GM21825 (cell line): ENCODE measurements around the gene RLN3.

Source experiments
- ATAC-seq: cut with Tn5 transposase; IDR thresholded peaks from one replicate; pipeline ENCODE4 v1.9.1; 2021; ENCODE audit warnings: mild to moderate bottlenecking, moderate library complexity; ENCODE audit not compliant: unreplicated experiment

The RLN3 gene

DNA sequence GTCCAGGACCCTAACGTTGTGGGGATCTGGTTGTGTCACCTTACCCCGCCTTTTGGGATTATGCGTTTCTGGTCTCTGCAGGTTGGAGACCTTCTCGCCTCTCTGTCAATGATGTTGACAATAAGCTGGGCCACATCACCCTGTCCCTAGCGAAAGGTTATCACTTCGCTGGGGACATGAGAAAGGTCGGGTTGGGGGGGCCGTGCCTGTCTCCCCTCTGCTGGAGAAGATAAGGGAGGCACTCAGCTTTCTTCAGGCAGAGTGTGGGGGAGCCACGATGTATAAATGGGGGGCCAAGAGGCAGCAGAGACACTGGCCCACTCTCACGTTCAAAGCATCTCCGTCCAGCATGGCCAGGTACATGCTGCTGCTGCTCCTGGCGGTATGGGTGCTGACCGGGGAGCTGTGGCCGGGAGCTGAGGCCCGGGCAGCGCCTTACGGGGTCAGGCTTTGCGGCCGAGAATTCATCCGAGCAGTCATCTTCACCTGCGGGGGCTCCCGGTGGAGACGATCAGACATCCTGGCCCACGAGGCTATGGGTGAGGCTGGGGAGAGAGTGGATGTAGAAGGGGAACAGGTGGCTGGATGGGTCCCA, at the start of gene RLN3:
RLN3 (plus strand) TSS at position 293 of the 595 bp plus-strand sequence; CDS start at position 350, 57 bp downstream.
- no peak for ATAC-seq

- no peak for ATAC-seq
Observed at GRCh38 chr19:13978351-13979243, 49.4 kb upstream of the RLN3 start.

- no peak for ATAC-seq
Observed at GRCh38 chr19:13979244-13979615, 48.7 kb upstream of the RLN3 start.

GRCh38 chr19:13979686-13980085, 48.3 kb upstream of the RLN3 start:
- ATAC-seq, result no peak

DNA sequence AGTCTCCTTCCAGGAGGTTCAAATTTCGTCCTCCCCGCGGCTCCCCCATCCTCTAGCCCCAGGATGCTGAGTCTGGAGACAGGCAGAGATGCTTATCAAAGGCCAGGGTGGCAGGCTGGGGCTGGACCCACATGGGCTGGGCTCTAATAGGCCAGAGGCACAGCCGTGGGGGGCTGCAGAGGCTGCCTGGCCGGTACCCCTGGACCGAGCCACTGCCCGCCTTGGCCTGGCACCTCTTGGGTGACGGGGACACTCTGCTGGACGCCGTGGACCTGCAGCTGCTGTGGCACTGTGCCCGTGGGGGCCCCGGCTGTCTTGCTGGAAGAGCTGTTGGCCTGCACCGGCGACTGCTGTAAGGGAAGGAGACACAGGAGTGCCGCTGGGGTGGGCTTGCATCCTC, 47.6 kb upstream of the RLN3 start:
- no peak for ATAC-seq

DNA sequence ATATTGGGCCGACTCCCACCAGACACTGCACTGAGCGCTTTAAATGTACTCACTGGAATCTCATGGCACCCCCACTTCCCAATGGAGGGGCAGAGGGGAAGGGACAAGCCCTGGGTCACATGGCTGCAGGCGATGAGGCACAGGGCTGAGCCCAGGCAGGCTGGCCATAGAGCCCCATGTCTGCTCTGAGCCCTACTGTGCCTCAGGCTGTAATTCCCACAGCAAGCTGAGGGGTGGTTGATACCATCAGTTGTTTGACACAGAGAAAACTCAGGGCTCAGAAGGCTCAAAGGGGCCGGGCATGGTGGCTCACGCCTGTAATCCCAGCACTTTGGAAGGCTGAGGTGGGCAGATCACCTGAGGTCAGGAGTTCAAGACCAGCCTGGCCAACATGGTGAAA, 46.9 kb upstream of the RLN3 start:
- no peak for ATAC-seq

GRCh38 chr19:13981467-13981866, 46.5 kb upstream of the RLN3 start:
- ATAC-seq, result no peak

- ATAC-seq, result no peak
Observed at GRCh38 chr19:13981988-13982501, 45.9 kb upstream of the RLN3 start.

GRCh38 chr19:13982773-13983172, 45.2 kb upstream of the RLN3 start:
- no peak for ATAC-seq

DNA sequence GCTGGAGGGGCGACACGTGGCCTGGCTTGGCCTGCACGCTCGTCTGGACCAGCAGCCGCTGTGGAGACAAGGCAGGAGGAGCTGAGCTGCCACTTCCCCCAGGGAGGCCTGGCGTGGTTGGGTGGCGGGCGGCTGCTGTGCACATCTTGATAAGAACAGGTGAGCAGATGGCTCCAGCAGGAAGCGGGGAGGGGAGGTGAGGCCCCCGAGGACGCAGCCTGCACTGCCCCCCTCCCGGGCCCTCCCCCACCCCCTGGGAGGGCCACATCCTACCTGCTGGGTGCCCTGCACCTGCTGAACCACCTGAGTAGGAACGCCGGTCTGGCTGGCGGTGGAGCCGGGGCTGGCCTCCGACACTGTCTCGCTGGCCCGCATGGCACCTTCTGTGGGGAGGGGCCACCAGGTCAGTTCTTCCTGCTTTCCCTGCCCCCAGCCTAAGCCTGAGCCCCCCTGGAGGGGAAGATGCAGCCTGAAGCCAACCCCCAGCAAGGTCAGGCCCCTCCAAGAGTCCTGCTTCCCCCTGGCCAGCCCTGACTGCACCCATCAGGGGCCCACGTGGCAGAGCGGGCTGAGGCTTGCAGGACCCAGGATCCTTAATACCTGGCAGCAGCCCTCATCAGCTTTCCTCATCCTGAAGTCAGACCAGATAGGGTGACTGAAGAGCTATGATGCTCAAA, 44.6 kb upstream of the RLN3 start:
- no peak for ATAC-seq

DNA sequence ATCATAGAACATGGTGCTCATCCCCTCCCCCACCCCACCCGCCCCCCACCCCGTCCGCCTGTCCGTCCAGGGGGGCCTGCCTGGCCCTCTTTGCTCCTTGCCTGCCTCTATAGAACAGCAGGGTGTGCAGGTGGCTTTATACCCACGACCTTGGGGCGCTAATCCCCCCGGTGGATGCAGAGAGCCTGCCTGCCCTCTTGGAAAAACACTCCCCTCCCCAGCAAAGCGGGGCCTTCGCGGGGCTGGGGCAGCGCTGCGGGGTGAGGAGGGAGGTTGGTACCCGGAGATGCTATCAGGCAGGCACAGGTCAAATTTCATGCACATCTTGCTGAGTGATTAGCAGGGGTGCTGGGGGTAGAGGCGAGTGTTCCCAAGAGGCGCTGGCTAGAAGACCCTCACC, 43.8 kb upstream of the RLN3 start:
- ATAC-seq, result no peak

- ATAC-seq, result no peak
Observed at GRCh38 chr19:13984875-13985741, 42.8 kb upstream of the RLN3 start.

DNA sequence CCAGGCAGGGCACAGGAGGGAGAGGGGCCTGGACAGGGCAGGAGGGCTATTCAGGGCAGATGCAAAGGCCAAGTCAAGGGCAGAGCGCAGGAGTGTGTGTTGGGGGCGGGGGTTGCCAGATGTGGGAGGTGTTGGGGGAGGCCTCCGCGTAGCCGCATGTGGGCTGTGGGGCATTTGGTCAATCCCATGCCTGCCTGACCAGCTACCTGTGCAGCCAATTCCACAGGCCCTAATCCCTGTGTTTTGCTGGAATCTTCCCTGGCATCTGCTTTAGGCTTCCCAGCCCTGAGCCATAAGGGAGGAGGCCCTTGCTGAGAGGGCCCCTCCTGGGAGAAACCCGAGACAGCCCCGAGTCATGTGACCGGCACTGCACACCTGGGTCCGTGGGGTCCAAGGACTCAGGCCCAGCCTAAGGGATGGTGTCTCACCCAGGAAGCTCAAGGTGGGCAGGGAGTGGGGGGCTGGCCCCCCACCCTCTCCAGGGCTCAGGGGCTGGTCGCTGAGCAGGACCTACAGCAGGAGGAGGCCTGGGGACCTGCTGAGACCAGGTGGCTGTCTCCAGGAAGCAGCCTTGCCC, 42.1 kb upstream of the RLN3 start:
- peak; percentile 21 for ATAC-seq

DNA sequence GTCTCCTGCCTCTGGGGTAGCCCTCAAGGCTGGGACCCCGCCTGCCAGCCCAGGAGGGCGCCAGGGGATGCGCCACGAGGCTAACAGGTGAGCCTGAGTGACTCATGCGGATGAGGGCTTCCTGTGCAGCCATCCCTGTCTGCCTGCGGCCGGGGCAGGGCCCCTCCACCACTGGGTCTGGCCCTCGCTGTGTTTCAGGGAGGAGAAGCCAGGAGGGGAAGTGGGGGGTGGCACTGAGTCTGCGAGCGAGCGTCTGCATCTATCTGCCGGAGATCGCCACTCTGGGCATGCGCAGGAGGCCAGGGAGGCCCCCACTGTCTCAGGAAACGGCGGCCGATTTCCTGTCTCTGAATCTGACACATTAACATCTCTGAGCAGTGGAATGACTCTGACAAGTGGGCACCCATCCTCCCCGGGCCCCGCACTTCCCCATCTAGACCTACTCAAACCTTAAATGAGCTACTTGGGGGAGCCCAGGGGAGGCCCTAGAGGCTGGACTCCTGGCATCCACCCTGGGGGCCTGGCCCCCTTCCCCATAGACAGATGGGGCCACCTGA, 41.5 kb upstream of the RLN3 start:
- ATAC-seq, result peak; percentile 61

- ATAC-seq, result no peak
Observed at GRCh38 chr19:13987101-13987890, 40.7 kb upstream of the RLN3 start.

DNA sequence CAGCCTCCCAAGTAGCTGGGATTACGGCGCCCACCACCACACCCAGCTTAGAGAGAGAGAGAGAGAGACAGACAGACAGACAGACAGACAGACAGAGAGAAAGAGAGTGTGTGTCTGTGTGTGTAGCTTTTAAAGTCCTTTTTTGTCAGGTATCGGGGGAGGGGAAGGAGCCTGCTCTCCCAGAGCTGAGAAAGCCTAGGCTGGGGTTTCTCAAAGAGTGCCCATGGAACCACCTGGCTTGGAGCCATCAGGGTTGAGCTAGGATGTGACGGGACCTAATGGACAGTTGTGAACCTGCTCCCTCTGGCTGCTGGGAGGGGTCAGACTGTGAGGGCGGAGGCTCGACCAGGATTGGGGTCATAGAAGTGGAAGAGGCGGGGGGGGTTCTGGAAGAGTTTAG, 38.5 kb upstream of the RLN3 start:
- ATAC-seq, result no peak

- no peak for ATAC-seq
Observed at GRCh38 chr19:13990085-13990484, 37.9 kb upstream of the RLN3 start.

DNA sequence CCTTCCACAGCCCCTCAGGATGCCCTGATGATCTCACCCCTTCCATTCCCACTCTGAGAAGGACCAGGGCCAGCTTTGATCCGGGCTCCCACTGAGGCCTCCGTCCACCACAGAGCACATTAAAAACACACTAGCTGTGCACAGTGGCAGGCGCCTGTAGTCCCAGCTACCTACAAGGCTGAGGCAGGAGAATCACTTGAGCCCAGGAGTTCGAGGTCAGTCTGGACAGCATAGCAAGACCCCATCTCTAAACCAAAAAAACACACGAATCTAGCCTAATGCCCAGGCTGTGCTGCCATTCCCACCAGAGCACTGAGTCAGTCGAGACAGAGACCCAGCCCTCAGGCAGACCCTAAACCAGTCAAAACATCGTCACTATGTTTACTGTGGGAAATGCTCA, 35.9 kb upstream of the RLN3 start:
- ATAC-seq, result no peak

- no peak for ATAC-seq
Observed at GRCh38 chr19:13993590-13994300, 34.2 kb upstream of the RLN3 start.
